CD4-positive, alpha-beta T cell (primary cell): Measurements from ENCODE around the gene DMXL2. TPM values are rescaled to one million over a fixed set of nuclear protein-coding genes. Genes with fewer than 3 reads are reported as not detected.
A peak's percentile ranks its signal among the peaks of the same experiment; 100 is the strongest.

Experiments used
- ATAC-seq: fragments of 200-7000 bp; cut with Tn5 transposase; one replicate; pipeline ENCODE4 v1.10.0; 2022; ENCODE audit warnings: mild to moderate bottlenecking; ENCODE audit not compliant: poor library complexity
- CTCF ChIA-PET: fragments of 350-600 bp; sonication (Branson Sonifier 250); formaldehyde crosslinking; loops from one replicate; lab custom pipeline; 2021; ENCODE audit warnings: antibody characterized with exemption, inconsistent platforms; lab: Charles Lee
- POLR2A ChIA-PET: fragments of 350-600 bp; sonication (Branson Sonifier 250); formaldehyde crosslinking; loops from one replicate; lab custom pipeline; 2021; ENCODE audit warnings: antibody characterized with exemption, inconsistent platforms; lab: Charles Lee
- DNase-seq, 14 experiments: peaks; one replicate each; pipeline ENCODE4 v3.0.0-alpha.2; 2013 to 2020; ENCODE audit warnings: mixed read lengths in 2 of 14
- H3K27ac ChIP-seq, 2 donors: one replicate each; pipeline versions ENCODE4 v1.5.1 to v1.7.0; 2013; ENCODE audit warnings: low read length in 2 of 2, low read depth in 1 of 2, mild to moderate bottlenecking in 1 of 2
- H3K27me3 ChIP-seq, 2 experiments: 1 replicate in 1 of 2; 2 replicates in 1 of 2; pipeline versions ENCODE4 v1.6.1 to v1.7.0; 2013; ENCODE audit warnings: low read length in 2 of 2, control low read depth in 1 of 2, mild to moderate bottlenecking in 1 of 2, moderate library complexity in 1 of 2; ENCODE audit not compliant: insufficient read depth in 2 of 2, control insufficient read depth in 1 of 2
- H3K36me3 ChIP-seq: one replicate; pipeline ENCODE4 v1.6.1; 2013; ENCODE audit warnings: low read length, control low read depth; ENCODE audit not compliant: insufficient read depth
- H3K4me1 ChIP-seq: one replicate; pipeline ENCODE4 v1.6.1; 2013; ENCODE audit warnings: low read length, control low read depth; ENCODE audit not compliant: insufficient read depth
- H3K4me3 ChIP-seq: one replicate; pipeline ENCODE4 v1.5.1; 2013; ENCODE audit warnings: mild to moderate bottlenecking, low read length, moderate library complexity
- H3K9me3 ChIP-seq, 2 experiments: 1 replicate in 1 of 2; 2 replicates in 1 of 2; pipeline versions ENCODE4 v1.6.1 to v1.7.0; 2013; ENCODE audit warnings: low read length in 2 of 2, mild to moderate bottlenecking in 2 of 2, control low read depth in 1 of 2, moderate library complexity in 1 of 2; ENCODE audit not compliant: control insufficient read depth in 1 of 2, insufficient read depth in 1 of 2
- H3K27ac Mint-ChIP-seq: one replicate; pipeline ENCODE4 v1.8.0; 2020; ENCODE audit warnings: mixed read lengths
- H3K27me3 Mint-ChIP-seq: one replicate; pipeline ENCODE4 v1.8.0; 2021; ENCODE audit warnings: mixed read lengths
- H3K36me3 Mint-ChIP-seq: one replicate; pipeline ENCODE4 v1.8.0; 2021; ENCODE audit warnings: low read depth, mixed read lengths
- H3K4me1 Mint-ChIP-seq: one replicate; pipeline ENCODE4 v1.8.0; 2021; ENCODE audit warnings: low read depth, mixed read lengths
- H3K4me3 Mint-ChIP-seq: one replicate; pipeline ENCODE4 v1.8.0; 2020; ENCODE audit warnings: mild to moderate bottlenecking, mixed read lengths
- H3K9me3 Mint-ChIP-seq: one replicate; pipeline ENCODE4 v1.8.0; 2020; ENCODE audit warnings: mixed read lengths
- intact Hi-C, 2 experiments: fragments of 100-400 bp; cut with DNase I in 1 of 2; cut with micrococcal nuclease in 1 of 2; formaldehyde crosslinking; loops; one replicate each; pipeline versions ENCODE4 v1.15.1 to v1.9.0; 2023 to 2025; cut with DNase I, micrococcal nuclease
- total RNA-seq, 174 experiments: library from RNA in 2 of 174; stranded (reverse) in 2 of 174; gene quantifications; one replicate each; pipeline ENCODE4 v1.2.3 and lab custom pipeline; 2021 to 2026
- TF ChIP-seq, protein P1 (sequence below): fragments of 200-600 bp; IDR thresholded peaks from one replicate; pipeline ENCODE4 v1.8.0; 2022; ENCODE audit warnings: antibody characterized with exemption, mild to moderate bottlenecking

DMXL2 gene
- total RNA-seq, 2 experiments from 2014 or later, result 4.7 to 5.5 TPM

DNA sequence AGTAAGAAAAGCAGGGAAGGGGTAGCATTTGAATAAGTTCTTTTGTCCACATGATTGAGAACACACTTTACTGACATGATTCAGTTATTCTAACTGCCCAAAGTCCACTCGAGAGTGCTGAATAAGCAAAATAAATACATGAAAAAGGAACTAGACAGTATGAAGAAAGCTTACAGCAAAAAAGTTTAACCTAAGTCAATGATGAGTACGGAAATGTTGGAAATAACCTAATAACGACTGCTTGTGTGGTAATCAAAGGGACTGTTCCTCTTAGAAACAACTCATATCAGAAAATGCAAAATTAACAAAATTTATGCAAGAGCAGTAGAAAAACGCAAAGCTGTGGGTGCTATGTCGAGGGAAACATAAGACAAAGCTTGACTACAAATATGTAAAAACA is 36.6 kb downstream of the DMXL2 start:
- Histone ChIP-seq H3K36me3 (no peaks in the 10 kb centered on the region), H3K4me3 (no peak overlapping the region), H3K27ac (no peak overlapping the region), H3K27me3 (no peaks in the 10 kb centered on the region), H3K4me1 (no peaks in the 10 kb centered on the region), H3K9me3 (peaks cover 6 to 8% of the 10 kb centered on the region in 2 experiments)
- H3K4me1 Mint-ChIP-seq, result no peaks in the 10 kb centered on the region
- no peak overlapping the region for H3K27ac Mint-ChIP-seq
- H3K9me3 Mint-ChIP-seq, result peaks cover 12% of the 10 kb centered on the region
- DNase-seq (peak in 3 of 14 experiments; percentile 4 to 51 (median 29)), ATAC-seq (no peak)
- TF ChIP-seq, protein P1, sequence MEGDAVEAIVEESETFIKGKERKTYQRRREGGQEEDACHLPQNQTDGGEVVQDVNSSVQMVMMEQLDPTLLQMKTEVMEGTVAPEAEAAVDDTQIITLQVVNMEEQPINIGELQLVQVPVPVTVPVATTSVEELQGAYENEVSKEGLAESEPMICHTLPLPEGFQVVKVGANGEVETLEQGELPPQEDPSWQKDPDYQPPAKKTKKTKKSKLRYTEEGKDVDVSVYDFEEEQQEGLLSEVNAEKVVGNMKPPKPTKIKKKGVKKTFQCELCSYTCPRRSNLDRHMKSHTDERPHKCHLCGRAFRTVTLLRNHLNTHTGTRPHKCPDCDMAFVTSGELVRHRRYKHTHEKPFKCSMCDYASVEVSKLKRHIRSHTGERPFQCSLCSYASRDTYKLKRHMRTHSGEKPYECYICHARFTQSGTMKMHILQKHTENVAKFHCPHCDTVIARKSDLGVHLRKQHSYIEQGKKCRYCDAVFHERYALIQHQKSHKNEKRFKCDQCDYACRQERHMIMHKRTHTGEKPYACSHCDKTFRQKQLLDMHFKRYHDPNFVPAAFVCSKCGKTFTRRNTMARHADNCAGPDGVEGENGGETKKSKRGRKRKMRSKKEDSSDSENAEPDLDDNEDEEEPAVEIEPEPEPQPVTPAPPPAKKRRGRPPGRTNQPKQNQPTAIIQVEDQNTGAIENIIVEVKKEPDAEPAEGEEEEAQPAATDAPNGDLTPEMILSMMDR, result no peak
- intact Hi-C loops, result no loop called here
- ChIA-PET POLR2A (no interaction called here), CTCF (no interaction called here)
- H3K27me3 Mint-ChIP-seq, result no peaks in the 10 kb centered on the region
- H3K4me3 Mint-ChIP-seq, result no peak overlapping the region
- peaks cover 35% of the 10 kb centered on the region for H3K36me3 Mint-ChIP-seq

DNA sequence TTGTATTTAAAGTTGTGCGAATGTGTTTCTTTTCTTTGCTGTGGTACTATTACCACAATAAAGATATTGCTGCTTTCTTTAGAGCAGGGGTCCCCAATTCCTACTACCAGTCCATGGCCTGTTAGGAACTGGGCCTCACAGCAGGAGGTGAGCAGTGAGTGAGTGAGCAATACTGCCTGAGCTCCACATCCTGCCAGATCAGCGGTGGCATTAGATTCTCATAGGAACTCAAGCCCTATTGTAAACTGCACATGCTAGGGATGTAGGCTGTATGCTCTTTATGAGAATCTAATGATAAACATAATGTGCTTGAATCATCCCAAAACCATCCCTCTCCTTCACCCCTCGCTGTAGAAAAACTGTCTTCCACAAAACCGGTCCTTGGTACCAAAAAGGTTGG is 41.6 kb downstream of the DMXL2 start:
- no peaks in the 10 kb centered on the region for H3K36me3 ChIP-seq
- DNase-seq (no peak), ATAC-seq (no peak)
- H3K4me1 ChIP-seq, result no peaks in the 10 kb centered on the region
- no peaks in the 10 kb centered on the region for H3K27me3 ChIP-seq
- CTCF ChIA-PET, result no interaction called here
- Mint-ChIP-seq H3K36me3 (peaks cover 7% of the 10 kb centered on the region), H3K4me3 (no peak overlapping the region), H3K4me1 (no peaks in the 10 kb centered on the region), H3K27me3 (no peaks in the 10 kb centered on the region), H3K27ac (no peak overlapping the region), H3K9me3 (peaks cover 12% of the 10 kb centered on the region)
- no peak overlapping the region for H3K27ac ChIP-seq
- H3K4me3 ChIP-seq, result no peak overlapping the region
- H3K9me3 ChIP-seq, result peaks cover 0 to 8% of the 10 kb centered on the region in 2 experiments
- TF ChIP-seq, protein P1, result no peak
- intact Hi-C loops, result no loop called here
- POLR2A ChIA-PET, result no interaction called here

DNA sequence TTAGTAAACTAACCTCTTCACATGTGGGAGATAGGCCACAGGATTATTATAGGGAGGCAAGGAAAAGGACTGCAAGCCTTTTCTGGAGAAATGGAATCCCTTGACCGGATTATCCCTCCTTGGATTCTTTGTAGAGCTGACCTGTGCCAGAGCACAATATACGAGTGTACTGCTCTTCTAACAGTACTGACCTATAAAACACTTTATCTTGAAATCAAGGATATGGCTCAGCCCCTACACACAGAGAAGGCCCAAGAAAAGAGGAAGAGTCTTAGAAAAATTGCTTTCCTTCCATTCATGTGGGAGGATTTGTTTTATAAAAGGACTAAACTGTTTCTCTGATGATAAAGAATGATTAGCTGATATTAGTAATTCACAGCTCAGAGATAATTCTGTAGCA is 42.2 kb downstream of the DMXL2 start:
- TF ChIP-seq, protein P1, result no peak
- Histone ChIP-seq H3K27ac (no peak overlapping the region), H3K9me3 (peaks cover 0 to 8% of the 10 kb centered on the region in 2 experiments), H3K4me3 (no peak overlapping the region), H3K36me3 (no peaks in the 10 kb centered on the region), H3K27me3 (no peaks in the 10 kb centered on the region), H3K4me1 (no peaks in the 10 kb centered on the region)
- ATAC-seq (no peak), DNase-seq (no peak)
- H3K27me3 Mint-ChIP-seq, result no peaks in the 10 kb centered on the region
- POLR2A ChIA-PET, result no interaction called here
- CTCF ChIA-PET, result no interaction called here
- intact Hi-C loops, result no loop called here
- no peak overlapping the region for H3K27ac Mint-ChIP-seq
- H3K4me1 Mint-ChIP-seq, result no peaks in the 10 kb centered on the region
- peaks cover 6% of the 10 kb centered on the region for H3K9me3 Mint-ChIP-seq
- H3K4me3 Mint-ChIP-seq, result no peak overlapping the region
- H3K36me3 Mint-ChIP-seq, result peaks cover 3% of the 10 kb centered on the region
